GM12878 (cell line): ENCODE data around the gene MRPL1. TPM values are rescaled to one million over a fixed set of nuclear protein-coding genes. Genes with fewer than 3 reads are reported as not detected.

Experiments
- ATAC-seq: fragments of 200-7000 bp; cut with Tn5 transposase; 3 replicates; pipeline ENCODE4 v1.9.1; 2020; ENCODE audit warnings: mild to moderate bottlenecking, moderate library complexity
- BruUV-seq: library from RNA; stranded (reverse); fragments of 400-500 nt; replicated peaks from 2 replicates; lab custom pipeline; 2021; lab: Mats Ljungman, UMichigan
- CTCF ChIA-PET: fragments of 300-600 bp; sonication (Branson Sonifier 250); formaldehyde crosslinking; extraction: SDS; loops from one replicate; lab custom pipeline; 2021; ENCODE audit warnings: inconsistent platforms; lab: Yijun Ruan, JAX
- POLR2A ChIA-PET: fragments of 350-600 bp; formaldehyde crosslinking; extraction: SDS; loops from one replicate; lab custom pipeline; 2021; ENCODE audit warnings: inconsistent platforms; lab: Charles Lee
- RAD21 ChIA-PET: fragments of 300-600 bp; sonication (Branson Sonifier 250); formaldehyde crosslinking; loops from one replicate; lab custom pipeline; 2023; ENCODE audit warnings: antibody characterized with exemption; ENCODE audit not compliant: unreplicated experiment; lab: Charles Lee
- SMC1A ChIA-PET: fragments of 300-600 bp; sonication (Branson Sonifier 250); formaldehyde crosslinking; loops from one replicate; lab custom pipeline; 2023; ENCODE audit not compliant: unreplicated experiment, uncharacterized antibody; lab: Charles Lee
- DNase-seq: peaks from one replicate; pipeline ENCODE4 v3.0.0-alpha.2; 2011; ENCODE audit warnings: low read depth, low spot score
- FAIRE-seq: peaks from 3 replicates; lab custom pipeline; 2011; peaks lifted over from hg19 to GRCh38; lab: Jason Lieb, UNC
- H2AFZ ChIP-seq: 2 replicates; pipeline ENCODE4 v1.6.0; 2011; ENCODE audit warnings: low read depth, low read length, control low read depth; ENCODE audit not compliant: control insufficient read depth
- H3K27ac ChIP-seq: 2 replicates; pipeline ENCODE4 v1.5.1; 2011; ENCODE audit warnings: control low read depth; ENCODE audit not compliant: control insufficient read depth, insufficient read depth
- H3K27me3 ChIP-seq, 2 experiments: replicated peaks in 1 of 2; 2 replicates each; pipeline versions ENCODE4 v1.6.0 to v1.6.1; 2011; ENCODE audit warnings: low read length in 1 of 2; ENCODE audit not compliant: control insufficient read depth in 2 of 2, insufficient read depth in 2 of 2
- H3K36me3 ChIP-seq, 2 experiments: 2 replicates each; pipeline ENCODE4 v1.5.1; 2011; ENCODE audit warnings: low read length in 1 of 2; ENCODE audit not compliant: control insufficient read depth in 2 of 2, insufficient read depth in 2 of 2
- H3K4me1 ChIP-seq: 2 replicates; pipeline ENCODE4 v1.6.1; 2011; ENCODE audit warnings: mild to moderate bottlenecking, low read length, moderate library complexity, mixed read lengths; ENCODE audit not compliant: control insufficient read depth, insufficient read depth
- H3K4me2 ChIP-seq: 2 replicates; pipeline ENCODE4 v1.6.0; 2011; ENCODE audit warnings: control low read depth; ENCODE audit not compliant: control insufficient read depth, insufficient read depth
- H3K4me3 ChIP-seq: fragments of 200-600 bp; sonication (generic); 2 replicates; pipeline ENCODE4 v1.5.1; 2016
- H3K79me2 ChIP-seq: 2 replicates; pipeline ENCODE4 v1.6.0; 2011; ENCODE audit warnings: low read length; ENCODE audit not compliant: control insufficient read depth, insufficient read depth
- H3K9ac ChIP-seq: 2 replicates; pipeline ENCODE4 v1.8.0; 2011; ENCODE audit warnings: low read length, control low read depth, mixed read lengths; ENCODE audit not compliant: control insufficient read depth, insufficient read depth
- H3K9me3 ChIP-seq: replicated peaks from 3 replicates; pipeline ENCODE4 v1.5.1; 2011; ENCODE audit warnings: mild to moderate bottlenecking, low read length; ENCODE audit not compliant: control insufficient read depth, insufficient read depth
- H4K20me1 ChIP-seq: 2 replicates; pipeline ENCODE4 v1.6.0; 2011; ENCODE audit not compliant: control insufficient read depth, insufficient read depth
- EGR1 ChIP-seq, 2 experiments: IDR thresholded peaks; 1 replicate in 1 of 2; 2 replicates in 1 of 2; pipeline ENCODE4 v1.6.1; 2011 to 2012; ENCODE audit warnings: low read depth in 2 of 2, low read length in 2 of 2, borderline replicate concordance in 1 of 2, mild to moderate bottlenecking in 1 of 2, moderate library complexity in 1 of 2
- ETV6 ChIP-seq, 2 experiments: fragments of 450-650 bp in 1 of 2; IDR thresholded peaks in 1 of 2; conservative IDR thresholded peaks in 1 of 2; 2 replicates each; pipeline ENCODE4 v1.6.1; 2014; ENCODE audit warnings: antibody characterized with exemption in 1 of 2, borderline replicate concordance in 1 of 2, low read depth in 1 of 2, mild to moderate bottlenecking in 1 of 2, moderate library complexity in 1 of 2
- JUND ChIP-seq: IDR thresholded peaks from 2 replicates; pipeline ENCODE4 v1.6.1; 2012; ENCODE audit warnings: low read depth, mild to moderate bottlenecking, low read length, improper control_type of control experiment, moderate library complexity
- RUNX3 ChIP-seq: IDR thresholded peaks from 2 replicates; pipeline ENCODE4 v1.6.1; 2012; ENCODE audit warnings: low read length, inconsistent platforms
- SP1 ChIP-seq: IDR thresholded peaks from one replicate; pipeline ENCODE4 v1.6.1; 2011; ENCODE audit warnings: low read depth, low read length
- ZNF207 ChIP-seq: fragments of 450-650 bp; IDR thresholded peaks from 2 replicates; pipeline ENCODE4 v1.6.1; 2014; ENCODE audit warnings: antibody characterized with exemption, mild to moderate bottlenecking, borderline replicate concordance
- WGBS: methylation state at CpG from one replicate; pipeline ENCODE4 v1.1.6; 2016; ENCODE audit warnings: low lambda C conversion rate; ENCODE audit not compliant: insufficient replicate concordance, insufficient coverage; ENCODE audit errors: missing lambda C conversion rate; 5-methylcytosine and 5-hydroxymethylcytosine counted together
- in situ Hi-C: fragments of 300-500 bp; cut with MboI; formaldehyde crosslinking; loops from 9 replicates; pipeline ENCODE4 v1.14.3; 2018; ENCODE audit warnings: mixed read lengths
- intact Hi-C: fragments of 100-400 bp; cut with micrococcal nuclease; formaldehyde crosslinking; loops from one replicate; pipeline ENCODE4 v1.14.2; 2022; ENCODE audit not compliant: unreplicated experiment
- polyA plus RNA-seq, 11 experiments: library from polyadenylated mRNA; depleted of rRNA in 4 of 11; unstranded in 6 of 11; stranded (reverse) in 5 of 11; fragments of >200 nt; fragmentation: Nextera tagmentation in 4 of 11; fragmentation: Illumina TruSeq in 1 of 11; extraction: Ambion mirVana in 4 of 11; extraction: Trizol in 1 of 11; gene quantifications; 1 replicate in 1 of 11; 2 replicates in 10 of 11; pipeline versions ENCODE4 v1.2.1 to v1.2.3, GENCODE V29; 2011 to 2016; ENCODE audit warnings: inconsistent platforms in 2 of 11, missing spikeins in 2 of 11, low read depth in 1 of 11
- total RNA-seq, 4 experiments: library from RNA; depleted of rRNA in 3 of 4; stranded (reverse); fragments of >200 nt in 3 of 4; fragmentation: Illumina TruSeq in 1 of 4; extraction: Trizol in 1 of 4; gene quantifications; 2 replicates each; pipeline versions ENCODE4 v1.2.1 to v1.2.3, GENCODE V29; 2013 to 2021
- TF ChIP-seq, protein P1 (sequence below): IDR thresholded peaks from 2 replicates; pipeline ENCODE4 v1.6.1; 2011; ENCODE audit warnings: low read depth, low read length, improper control_type of control experiment, borderline replicate concordance

Gene MRPL1
- total and polyA plus RNA-seq, 10 of the 15 experiments (the other 5 are each of a cell fraction or from before 2014, with no cell fraction given), result 20.2 to 35.7 (median 28.2) TPM

DNA sequence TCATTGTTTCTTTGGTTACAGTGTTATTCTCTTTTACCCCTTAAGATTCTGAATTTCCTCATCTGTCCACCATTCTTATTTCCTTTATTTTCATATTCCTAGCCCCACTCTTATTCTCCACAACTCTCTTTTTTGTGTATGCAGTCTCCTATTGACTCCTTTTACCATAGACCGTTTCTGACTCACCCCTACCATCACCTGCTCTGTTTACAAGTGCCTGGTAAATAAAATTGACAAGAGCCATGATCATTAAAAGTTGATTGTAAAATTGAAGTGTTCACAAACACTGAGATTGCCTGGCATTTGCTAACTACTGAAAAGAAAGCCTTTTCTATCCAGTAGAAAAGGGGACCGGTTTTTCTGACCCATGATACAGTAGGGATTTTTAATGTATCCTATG, 54.4 kb downstream of the MRPL1 start:
- TF ChIP-seq EGR1 (IDR thresholded peaks at IDR 0.05; ENCODE audit: borderline replicate concordance in 1 of 2, low read depth in 2 of 2, low read length in 2 of 2) (no peak), JUND (no peak), SP1 (no peak), ZNF207 (no peak)
- TF ChIP-seq, protein P1, sequence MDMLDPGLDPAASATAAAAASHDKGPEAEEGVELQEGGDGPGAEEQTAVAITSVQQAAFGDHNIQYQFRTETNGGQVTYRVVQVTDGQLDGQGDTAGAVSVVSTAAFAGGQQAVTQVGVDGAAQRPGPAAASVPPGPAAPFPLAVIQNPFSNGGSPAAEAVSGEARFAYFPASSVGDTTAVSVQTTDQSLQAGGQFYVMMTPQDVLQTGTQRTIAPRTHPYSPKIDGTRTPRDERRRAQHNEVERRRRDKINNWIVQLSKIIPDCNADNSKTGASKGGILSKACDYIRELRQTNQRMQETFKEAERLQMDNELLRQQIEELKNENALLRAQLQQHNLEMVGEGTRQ, result no peak
- no peak overlapping the region for H2AFZ ChIP-seq
- ChIA-PET RAD21 (interaction anchor here (0.6 kb wide), 1 partner anchor 15 kb away, joined by 3 read pairs; no protein-coding TSS in a partner anchor), SMC1A (interaction anchor here (1.0 to 1.5 kb wide), 3 partner anchors 8 to 37 kb away, joined by 3 to 5 read pairs (median 4); no protein-coding TSS in a partner anchor), CTCF (no interaction called here), POLR2A (no interaction called here)
- H3K4me1 ChIP-seq, result no peaks in the 10 kb centered on the region
- intact Hi-C loops, result no loop called here
- H3K27ac ChIP-seq, result no peak overlapping the region
- FAIRE-seq (no peak), DNase-seq (no peak), ATAC-seq (no peak)
- peaks cover 0 to 6% of the 10 kb centered on the region in 2 experiments; a peak in 2 of 4 replicates for H3K36me3 ChIP-seq
- no peaks in the 10 kb centered on the region for H4K20me1 ChIP-seq
- BruUV-seq, result no TSS peak
- no peaks in the 10 kb centered on the region; the same call in 2 of the 3 replicates for H3K9me3 ChIP-seq
- H3K9ac ChIP-seq, result no peak overlapping the region
- in situ Hi-C loops, result no loop called here
- no peaks in the 10 kb centered on the region for H3K79me2 ChIP-seq
- no peak overlapping the region for H3K4me3 ChIP-seq
- no peak overlapping the region for H3K4me2 ChIP-seq
- H3K27me3 ChIP-seq, result no peaks in the 10 kb centered on the region
- WGBS, result 70% methylated on average over 2 of the region's 2 CpGs

DNA sequence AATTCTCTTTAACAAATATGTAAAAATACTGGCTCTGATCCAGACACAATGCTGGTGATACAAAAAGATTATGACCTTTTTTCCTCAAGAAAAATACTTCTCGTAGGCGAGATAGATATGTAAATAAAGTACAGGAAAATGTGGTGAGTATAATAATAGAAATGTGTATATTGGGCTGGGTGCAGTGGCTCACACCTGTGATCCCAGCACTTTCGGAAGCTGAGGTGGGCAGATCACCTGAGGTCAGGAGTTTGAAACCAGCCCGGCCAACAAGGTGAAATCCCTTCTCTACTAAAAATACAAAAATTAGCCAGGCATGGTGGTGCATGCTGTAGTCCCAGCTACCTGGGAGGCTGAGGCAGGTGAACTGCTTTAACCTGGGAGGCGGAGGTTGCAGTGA, 55.0 kb downstream of the MRPL1 start:
- in situ Hi-C loops (no loop called here), intact Hi-C loops (no loop called here)
- WGBS, result 80% methylated on average over 5 of the region's 5 CpGs
- ChIA-PET RAD21 (no interaction called here), CTCF (interaction anchor here (0.9 kb wide), 1 partner anchor 1035 kb away, joined by 4 read pairs; no protein-coding TSS in a partner anchor), SMC1A (interaction anchor here (1.0 to 1.5 kb wide), 3 partner anchors 9 to 36 kb away, joined by 3 to 5 read pairs (median 4); no protein-coding TSS in a partner anchor), POLR2A (no interaction called here)
- no peaks in the 10 kb centered on the region for H4K20me1 ChIP-seq
- no peaks in the 10 kb centered on the region; the same call in 2 of the 3 replicates for H3K9me3 ChIP-seq
- no peak for ATAC-seq
- BruUV-seq, result no TSS peak
- H3K4me2 ChIP-seq, result no peak overlapping the region
- H2AFZ ChIP-seq, result no peak overlapping the region
- H3K27me3 ChIP-seq, result no peaks in the 10 kb centered on the region
- 0 out of 2 replicates have a peak, but pooled peaks have one; percentile 21 for TF ChIP-seq RUNX3
- no peak for TF ChIP-seq ETV6 (conservative IDR thresholded peaks at IDR 0.05 in 1 of 2, IDR thresholded peaks at IDR 0.05 in 1 of 2; ENCODE audit: borderline replicate concordance in 1 of 2, low read depth in 1 of 2)
- H3K9ac ChIP-seq, result no peak overlapping the region
- H3K27ac ChIP-seq, result no peak overlapping the region
- no peaks in the 10 kb centered on the region for H3K4me1 ChIP-seq
- H3K36me3 ChIP-seq, result peaks cover 0 to 6% of the 10 kb centered on the region in 2 experiments; a peak in 2 of 4 replicates
- DNase-seq, result no peak
- no peak for FAIRE-seq
- no peak overlapping the region for H3K4me3 ChIP-seq
- H3K79me2 ChIP-seq, result no peaks in the 10 kb centered on the region
